HG03039 (cell line): ENCODE measurements around the gene DNAJC10.
"Not testable (repeated sequence)": the region's sequence is repeated elsewhere in the genome, so short reads cannot be mapped to it uniquely, and the experiment has no call there.

Experiments
- ATAC-seq: cut with Tn5 transposase; IDR thresholded peaks from one replicate; pipeline ENCODE4 v1.9.1; 2021; ENCODE audit warnings: mild to moderate bottlenecking, moderate library complexity; ENCODE audit not compliant: unreplicated experiment

DNAJC10 gene

GRCh38 chr2:182724656-182725055 lies 8.6 kb downstream of the DNAJC10 start:
- no peak for ATAC-seq

- no peak for ATAC-seq
These were observed 10.4 kb downstream of the DNAJC10 start for GRCh38 chr2:182726473-182726872.

- ATAC-seq, result no peak
These were observed 12.0 kb downstream of the DNAJC10 start for GRCh38 chr2:182728014-182728413.

GRCh38 chr2:182729710-182730339 lies 13.8 kb downstream of the DNAJC10 start:
- ATAC-seq, result no peak

- no peak for ATAC-seq
These were observed 14.4 kb downstream of the DNAJC10 start for GRCh38 chr2:182730486-182730885.

- ATAC-seq, result no peak
These were observed 16.7 kb downstream of the DNAJC10 start for GRCh38 chr2:182732736-182733135.

GRCh38 chr2:182733572-182733971 lies 17.5 kb downstream of the DNAJC10 start:
- no peak for ATAC-seq

GRCh38 chr2:182736856-182737255 lies 20.8 kb downstream of the DNAJC10 start:
- ATAC-seq, result not testable (repeated sequence)

GRCh38 chr2:182740701-182741100 lies 24.6 kb downstream of the DNAJC10 start:
- no peak for ATAC-seq

GRCh38 chr2:182741620-182742019 lies 25.6 kb downstream of the DNAJC10 start:
- no peak for ATAC-seq

GRCh38 chr2:182744490-182744889 lies 28.4 kb downstream of the DNAJC10 start:
- ATAC-seq, result no peak

- no peak for ATAC-seq
These were observed 29.0 kb downstream of the DNAJC10 start for GRCh38 chr2:182745061-182745460.

- ATAC-seq, result not testable (repeated sequence)
These were observed 29.8 kb downstream of the DNAJC10 start for GRCh38 chr2:182745894-182746293.

GRCh38 chr2:182754231-182754630 lies 38.2 kb downstream of the DNAJC10 start:
- no peak for ATAC-seq

- ATAC-seq, result no peak
These were observed 42.3 kb downstream of the DNAJC10 start for GRCh38 chr2:182758379-182758778.

- no peak for ATAC-seq
These were observed 45.8 kb downstream of the DNAJC10 start for GRCh38 chr2:182761903-182762302.

GRCh38 chr2:182763311-182763912 lies 47.4 kb downstream of the DNAJC10 start:
- ATAC-seq, result no peak

GRCh38 chr2:182766626-182767025 lies 50.6 kb downstream of the DNAJC10 start:
- no peak for ATAC-seq

GRCh38 chr2:182767578-182767977 lies 51.5 kb downstream of the DNAJC10 start:
- ATAC-seq, result no peak

- ATAC-seq, result not testable (repeated sequence)
These were observed 52.9 kb downstream of the DNAJC10 start for GRCh38 chr2:182768950-182769349.

- ATAC-seq, result no peak
These were observed 63.3 kb downstream of the DNAJC10 start for GRCh38 chr2:182779323-182779722.

GRCh38 chr2:182781099-182781498 lies 65.0 kb downstream of the DNAJC10 start:
- ATAC-seq, result not testable (repeated sequence)

GRCh38 chr2:182782686-182783085 lies 66.6 kb downstream of the DNAJC10 start:
- ATAC-seq, result not testable (repeated sequence)
